Upper lobe of right lung (tissue), 1 donor: ENCODE results near the gene PHYH. TPM values are rescaled to one million over a fixed set of nuclear protein-coding genes. Genes with fewer than 3 reads are reported as not detected.
"Not testable (repeated sequence)": the region's sequence is repeated elsewhere in the genome, so short reads cannot be mapped to it uniquely, and the experiment has no call there.

Experiments used
- ATAC-seq: fragments of 200-7000 bp; cut with Tn5 transposase; one replicate; pipeline ENCODE4 v1.9.1; 2020; ENCODE audit warnings: mild to moderate bottlenecking, moderate library complexity
- DNase-seq: peaks from one replicate; pipeline ENCODE4 v3.0.0-alpha.2; 2020
- H3K27ac ChIP-seq: fragments of 200-600 bp; one replicate; pipeline ENCODE4 v1.8.0; 2022
- H3K27me3 ChIP-seq: fragments of 200-600 bp; one replicate; pipeline ENCODE4 v1.8.0; 2022; ENCODE audit warnings: mild to moderate bottlenecking
- H3K36me3 ChIP-seq: fragments of 200-600 bp; one replicate; pipeline ENCODE4 v1.8.0; 2022
- H3K4me1 ChIP-seq: fragments of 200-600 bp; one replicate; pipeline ENCODE4 v1.8.0; 2022
- H3K4me3 ChIP-seq: fragments of 200-600 bp; one replicate; pipeline ENCODE4 v1.8.0; 2022; ENCODE audit warnings: mild to moderate bottlenecking
- H3K9me3 ChIP-seq: fragments of 200-600 bp; one replicate; pipeline ENCODE4 v1.8.0; 2022
- intact Hi-C: fragments of 100-400 bp; cut with DNase I; formaldehyde crosslinking; loops from one replicate; pipeline ENCODE4 v1.11.0; 2022
- total RNA-seq: library from RNA; stranded (reverse); fragmentation: NEBNext Ultra II Directional; extraction: Animal tissue kit (Norgen Biotek cat#: 25700); gene quantifications from one replicate; pipeline ENCODE4 v1.2.1, GENCODE V29; 2021
- TF ChIP-seq, protein P1 (sequence below): fragments of 200-600 bp; IDR thresholded peaks from one replicate; pipeline ENCODE4 v1.8.0; 2022; ENCODE audit warnings: antibody characterized with exemption
- donor health status: DM: no; HTN: yes; CAD: no; lungs with severe emphysema.

PHYH gene
- total RNA-seq, 1 donor from 2014 or later, result 29.6 TPM

DNA sequence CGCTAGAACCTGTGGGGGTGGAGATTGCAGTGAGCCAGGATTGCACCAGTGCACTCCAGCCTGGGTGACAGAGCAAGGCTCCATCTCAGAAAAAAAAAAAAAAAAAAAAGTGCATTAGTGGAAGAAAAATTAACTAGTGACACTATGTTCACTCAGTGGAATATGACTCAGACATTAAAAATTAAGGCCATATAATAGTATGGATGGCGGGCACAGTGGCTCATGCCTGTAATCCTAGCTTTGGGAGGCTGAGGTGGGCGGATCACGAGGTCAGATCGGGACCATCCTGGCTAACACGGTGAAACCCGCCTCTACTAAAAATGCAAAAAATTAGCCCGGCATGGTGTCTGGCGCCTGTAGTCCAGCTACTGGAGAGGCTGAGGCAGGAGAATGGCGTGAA, 3.4 kb downstream of the PHYH start:
- DNase-seq (no peak), ATAC-seq (no peak)
- Histone ChIP-seq H3K27me3 (no peaks in the 10 kb centered on the region), H3K36me3 (peaks cover 40% of the 10 kb centered on the region), H3K4me3 (no peak overlapping the region), H3K4me1 (peaks cover 4% of the 10 kb centered on the region), H3K27ac (no peak overlapping the region), H3K9me3 (no peaks in the 10 kb centered on the region)
- TF ChIP-seq, protein P1, sequence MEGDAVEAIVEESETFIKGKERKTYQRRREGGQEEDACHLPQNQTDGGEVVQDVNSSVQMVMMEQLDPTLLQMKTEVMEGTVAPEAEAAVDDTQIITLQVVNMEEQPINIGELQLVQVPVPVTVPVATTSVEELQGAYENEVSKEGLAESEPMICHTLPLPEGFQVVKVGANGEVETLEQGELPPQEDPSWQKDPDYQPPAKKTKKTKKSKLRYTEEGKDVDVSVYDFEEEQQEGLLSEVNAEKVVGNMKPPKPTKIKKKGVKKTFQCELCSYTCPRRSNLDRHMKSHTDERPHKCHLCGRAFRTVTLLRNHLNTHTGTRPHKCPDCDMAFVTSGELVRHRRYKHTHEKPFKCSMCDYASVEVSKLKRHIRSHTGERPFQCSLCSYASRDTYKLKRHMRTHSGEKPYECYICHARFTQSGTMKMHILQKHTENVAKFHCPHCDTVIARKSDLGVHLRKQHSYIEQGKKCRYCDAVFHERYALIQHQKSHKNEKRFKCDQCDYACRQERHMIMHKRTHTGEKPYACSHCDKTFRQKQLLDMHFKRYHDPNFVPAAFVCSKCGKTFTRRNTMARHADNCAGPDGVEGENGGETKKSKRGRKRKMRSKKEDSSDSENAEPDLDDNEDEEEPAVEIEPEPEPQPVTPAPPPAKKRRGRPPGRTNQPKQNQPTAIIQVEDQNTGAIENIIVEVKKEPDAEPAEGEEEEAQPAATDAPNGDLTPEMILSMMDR, result no peak
- intact Hi-C loops, result no loop called here

DNA sequence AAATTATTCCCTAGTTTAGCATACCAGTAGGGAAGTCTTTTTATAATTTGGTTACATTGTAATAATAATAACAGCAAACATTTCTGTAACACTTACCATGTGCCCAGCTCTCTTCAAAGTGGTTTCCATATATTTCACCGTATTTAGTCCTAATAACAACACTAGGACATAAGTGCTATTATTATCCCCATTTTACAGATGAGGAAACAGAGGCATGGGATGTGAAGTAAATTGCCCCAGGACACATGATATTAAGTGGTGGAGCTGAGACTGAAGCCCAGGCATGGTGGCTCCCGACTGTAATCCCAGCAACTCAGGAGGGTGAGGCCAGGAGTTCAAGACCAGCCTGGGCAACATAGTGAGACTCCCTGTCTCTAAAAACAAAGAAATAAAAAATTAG, 5.1 kb downstream of the PHYH start:
- no peaks in the 10 kb centered on the region for H3K9me3 ChIP-seq
- intact Hi-C loops, result no loop called here
- DNase-seq, result no peak
- H3K4me3 ChIP-seq, result no peak overlapping the region
- no peaks in the 10 kb centered on the region for H3K4me1 ChIP-seq
- H3K27me3 ChIP-seq, result no peaks in the 10 kb centered on the region
- no peak overlapping the region for H3K27ac ChIP-seq
- no peak for ATAC-seq
- peaks cover 41% of the 10 kb centered on the region for H3K36me3 ChIP-seq
- TF ChIP-seq, protein P1, result no peak

DNA sequence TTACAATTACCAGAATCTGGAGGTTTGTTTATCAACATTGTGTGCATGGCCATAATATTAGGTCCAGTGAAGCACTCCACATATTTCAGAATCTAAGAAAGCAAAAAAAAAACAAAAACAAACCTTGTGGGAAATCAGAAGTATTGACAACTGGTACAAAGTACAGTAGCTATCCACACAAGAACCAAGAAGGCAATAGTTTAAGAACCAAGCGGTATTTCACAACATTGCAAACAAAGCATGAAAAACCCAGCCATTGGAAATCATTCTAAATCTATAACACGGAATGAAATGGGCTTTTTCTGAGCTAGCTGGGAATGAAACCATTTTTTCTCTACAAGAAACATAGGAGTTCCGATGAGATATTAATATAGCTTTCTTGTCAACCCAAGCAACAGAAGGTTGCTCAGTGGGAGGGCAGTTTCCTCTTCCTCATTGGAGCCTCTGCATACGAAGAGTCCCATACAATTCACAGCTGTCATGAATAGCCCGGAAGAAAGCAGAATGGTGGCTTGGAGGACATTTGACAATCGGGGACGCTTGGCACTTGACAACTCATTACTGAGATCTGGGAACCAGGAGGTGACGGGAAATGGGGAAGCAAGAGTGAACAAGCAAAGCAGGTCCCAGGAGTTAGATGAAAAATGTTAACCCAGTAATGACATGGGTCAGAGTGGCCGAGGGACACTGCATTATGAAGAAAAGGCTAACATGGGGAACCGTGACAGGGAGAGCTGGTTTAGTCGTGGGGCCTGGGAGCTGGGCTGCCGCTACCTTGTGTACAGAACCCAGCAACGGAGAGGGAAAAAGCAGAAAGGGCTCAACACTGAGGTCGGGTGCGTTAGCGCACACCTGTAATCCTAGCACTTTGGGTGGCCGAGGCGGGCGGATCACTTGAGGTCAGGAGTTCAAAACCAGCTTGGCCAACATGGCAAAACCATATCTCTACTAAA, 7.8 kb downstream of the PHYH start:
- Histone ChIP-seq H3K27me3 (no peaks in the 10 kb centered on the region), H3K9me3 (no peaks in the 10 kb centered on the region), H3K27ac (no peak overlapping the region), H3K4me1 (no peaks in the 10 kb centered on the region), H3K4me3 (no peak overlapping the region), H3K36me3 (peaks cover 48% of the 10 kb centered on the region)
- ATAC-seq (no peak), DNase-seq (no peak)
- TF ChIP-seq, protein P1, result no peak
- intact Hi-C loops, result no loop called here

DNA sequence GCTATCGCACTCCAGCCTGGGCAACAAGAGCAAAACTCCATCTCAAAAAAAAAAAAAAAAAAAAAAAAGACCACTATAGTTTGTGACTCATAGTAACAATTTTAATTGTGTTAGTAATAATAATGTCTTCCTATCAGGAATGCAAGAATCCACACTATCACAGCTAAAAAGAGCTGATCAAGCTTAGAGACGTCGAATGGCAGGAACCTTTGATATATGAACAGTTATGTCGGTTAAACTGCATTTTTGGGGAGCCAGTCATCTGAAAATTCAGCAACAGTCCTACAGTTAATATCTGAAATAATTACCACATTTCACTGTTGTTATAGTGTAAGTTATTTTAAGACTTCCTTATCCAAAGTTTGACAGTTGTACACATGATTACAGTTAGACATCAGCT, 8.8 kb downstream of the PHYH start:
- H3K27me3 ChIP-seq, result no peaks in the 10 kb centered on the region

GRCh38 chr10:13284050-13284449, 15.8 kb downstream of the PHYH start:
- ATAC-seq (no peak), DNase-seq (no peak)
- intact Hi-C loops, result no loop called here
- Histone ChIP-seq H3K27ac (no peak overlapping the region), H3K36me3 (peaks cover 57% of the 10 kb centered on the region), H3K27me3 (no peaks in the 10 kb centered on the region), H3K4me3 (no peak overlapping the region), H3K9me3 (no peaks in the 10 kb centered on the region), H3K4me1 (no peaks in the 10 kb centered on the region)
- TF ChIP-seq, protein P1, result no peak

More for the DNA sequence above, 8.8 kb downstream of the PHYH start:
- no peak for ATAC-seq
- H3K27ac ChIP-seq, result no peak overlapping the region
- DNase-seq, result no peak
- intact Hi-C loops, result no loop called here
- H3K4me3 ChIP-seq, result no peak overlapping the region
- no peaks in the 10 kb centered on the region for H3K9me3 ChIP-seq
- H3K36me3 ChIP-seq, result peaks cover 49% of the 10 kb centered on the region
- no peaks in the 10 kb centered on the region for H3K4me1 ChIP-seq
- TF ChIP-seq, protein P1, result no peak

GRCh38 chr10:13282348-13282747, 17.5 kb downstream of the PHYH start:
- H3K27me3 ChIP-seq, H3K27ac ChIP-seq, DNase-seq, H3K4me1 ChIP-seq, H3K9me3 ChIP-seq, ATAC-seq, H3K4me3 ChIP-seq, intact Hi-C loops: not testable (repeated sequence)
- peaks cover 60% of the 10 kb centered on the region for H3K36me3 ChIP-seq
